HepG2 (cell line): ENCODE data around the gene ILKAP. TPM values are rescaled to one million over a fixed set of nuclear protein-coding genes. Genes with fewer than 3 reads are reported as not detected.

Experiments
- ATAC-seq: fragments of 200-7000 bp; cut with Tn5 transposase; 3 replicates; pipeline ENCODE4 v1.9.1; 2020; ENCODE audit warnings: mild to moderate bottlenecking, moderate library complexity
- BruUV-seq: library from RNA; stranded (reverse); fragments of 400-500 nt; replicated peaks from 2 replicates; lab custom pipeline; 2021; lab: Mats Ljungman, UMichigan
- CTCF ChIA-PET: fragments of 300-600 bp; formaldehyde crosslinking; extraction: SDS; loops from one replicate; lab custom pipeline; 2021; ENCODE audit warnings: low total read pairs, inconsistent platforms, low intra/inter-chr PET ratio; lab: Yijun Ruan, JAX
- POLR2A ChIA-PET: fragments of 350-600 bp; sonication (Branson Sonifier 250); formaldehyde crosslinking; loops from one replicate; lab custom pipeline; 2020; ENCODE audit warnings: antibody characterized with exemption, inconsistent platforms; lab: Yijun Ruan, JAX
- DNase-seq: peaks from one replicate; pipeline ENCODE4 v3.0.0-alpha.2; 2015; ENCODE audit warnings: low spot score
- FAIRE-seq: peaks from 3 replicates; lab custom pipeline; 2011; peaks lifted over from hg19 to GRCh38; lab: Jason Lieb, UNC
- H2AFZ ChIP-seq: one replicate; pipeline ENCODE4 v1.6.1; 2011; ENCODE audit warnings: low read length, inconsistent platforms
- H3K27ac ChIP-seq: fragments of 300-600 bp; 3 replicates; pipeline ENCODE4 v1.8.0; 2011; ENCODE audit warnings: mixed run types, mild to moderate bottlenecking, mixed read lengths, low read length, inconsistent platforms; ENCODE audit not compliant: insufficient read depth; ENCODE audit errors: extremely low read length
- H3K27me3 ChIP-seq, 2 experiments: fragments of 200-600 bp in 1 of 2; 2 replicates in 1 of 2; 3 replicates in 1 of 2; pipeline versions ENCODE4 v1.6.0 to v1.8.0; 2011; ENCODE audit warnings: low read length in 2 of 2, mild to moderate bottlenecking in 2 of 2, moderate library complexity in 2 of 2, inconsistent platforms in 1 of 2; ENCODE audit not compliant: insufficient read depth in 2 of 2, control insufficient read depth in 1 of 2
- H3K36me3 ChIP-seq, 2 experiments: fragments of 200-600 bp in 1 of 2; replicated peaks in 1 of 2; 2 replicates in 1 of 2; 3 replicates in 1 of 2; pipeline versions ENCODE4 v1.5.1 to v1.8.0; 2011; ENCODE audit warnings: low read length in 2 of 2, inconsistent platforms in 1 of 2; ENCODE audit not compliant: insufficient read depth in 2 of 2, control insufficient read depth in 1 of 2
- H3K4me1 ChIP-seq: 2 replicates; pipeline ENCODE4 v1.5.1; 2012; ENCODE audit warnings: low read length, inconsistent platforms; ENCODE audit not compliant: insufficient read depth
- H3K4me2 ChIP-seq: 2 replicates; pipeline ENCODE4 v1.6.0; 2011; ENCODE audit warnings: low read depth, low read length, inconsistent platforms
- H3K4me3 ChIP-seq, 3 experiments: fragments of 200-600 bp in 1 of 3; sonication (generic), shearing (Covaris generic) in 1 of 3; replicated peaks in 1 of 3; 2 replicates each; pipeline ENCODE4 v1.5.1; 2011 to 2016; ENCODE audit warnings: low read length in 3 of 3, inconsistent platforms in 2 of 3, low read depth in 2 of 3, mild to moderate bottlenecking in 2 of 3, control low read depth in 1 of 3, mixed read lengths in 1 of 3; ENCODE audit not compliant: insufficient read depth in 1 of 3
- H3K79me2 ChIP-seq: one replicate; pipeline ENCODE4 v1.6.1; 2011; ENCODE audit warnings: low read length, inconsistent platforms; ENCODE audit not compliant: insufficient read depth
- H3K9ac ChIP-seq: 2 replicates; pipeline ENCODE4 v1.6.0; 2011; ENCODE audit warnings: mild to moderate bottlenecking, low read depth, low read length, inconsistent platforms; ENCODE audit not compliant: insufficient read depth
- H3K9me3 ChIP-seq: 2 replicates; pipeline ENCODE4 v1.5.1; 2012; ENCODE audit warnings: mild to moderate bottlenecking, low read length
- H4K20me1 ChIP-seq: 2 replicates; pipeline ENCODE4 v1.6.0; 2011; ENCODE audit warnings: inconsistent platforms, mild to moderate bottlenecking, low read length, moderate library complexity; ENCODE audit not compliant: insufficient read depth
- CC2D1A ChIP-seq: sonication (generic); formaldehyde crosslinking; IDR thresholded peaks from 2 replicates; pipeline ENCODE4 v1.8.1; 2023; ENCODE audit warnings: mild to moderate bottlenecking, missing genetic modification reagents
- ZNF552 ChIP-seq: sonication (generic); formaldehyde crosslinking; IDR thresholded peaks from 2 replicates; pipeline ENCODE4 v1.9.0; 2022; ENCODE audit warnings: missing genetic modification reagents, mild to moderate bottlenecking, borderline replicate concordance
- WGBS: methylation state at CpG from one replicate; pipeline ENCODE4 v1.1.6; 2017; ENCODE audit warnings: low lambda C conversion rate; 5-methylcytosine and 5-hydroxymethylcytosine counted together
- in situ Hi-C: cut with HindIII; loops from 2 replicates; pipeline ENCODE4 v1.10.0; 2017; ENCODE audit warnings: low pct_unique_long_range_greater_than_20kb; ENCODE audit not compliant: extremely low pct_ligation_motif_present
- intact Hi-C: fragments of 100-400 bp; cut with micrococcal nuclease; formaldehyde crosslinking; loops from one replicate; pipeline ENCODE4 v1.10.0; 2022; ENCODE audit not compliant: unreplicated experiment
- polyA plus RNA-seq, 8 experiments: library from polyadenylated mRNA; depleted of rRNA in 3 of 8; stranded (reverse) in 7 of 8; unstranded in 1 of 8; fragments of >200 nt; fragmentation: Illumina TruSeq in 4 of 8; extraction: Trizol in 4 of 8; gene quantifications; 2 replicates each; pipeline versions ENCODE4 v1.2.1 to v1.2.3, GENCODE V29; 2011 to 2016; ENCODE audit warnings: low read depth in 4 of 8, missing spikeins in 1 of 8, mixed read lengths in 1 of 8; ENCODE audit not compliant: insufficient read depth in 1 of 8
- total RNA-seq, 5 experiments: library from RNA; depleted of rRNA; stranded (reverse); fragments of >200 nt; fragmentation: Illumina TruSeq; extraction: Trizol; gene quantifications; 2 replicates each; pipeline ENCODE4 v1.2.3, GENCODE V29; 2016; ENCODE audit warnings: low read depth in 1 of 5
- TF ChIP-seq, protein P1 (sequence below), 2 experiments: sonication (generic) in 1 of 2; formaldehyde crosslinking in 1 of 2; IDR thresholded peaks; 2 replicates each; pipeline versions ENCODE4 v1.4.0 to v1.6.1; 2016 to 2020; ENCODE audit warnings: borderline replicate concordance in 1 of 2, low read depth in 1 of 2, mild to moderate bottlenecking in 1 of 2, missing genetic modification reagents in 1 of 2
- TF ChIP-seq, protein P2 (sequence below): sonication (generic); formaldehyde crosslinking; IDR thresholded peaks from 2 replicates; pipeline ENCODE4 v1.4.0; 2020; ENCODE audit warnings: mild to moderate bottlenecking, missing genetic modification reagents

ILKAP gene
- total and polyA plus RNA-seq, 2 of the 13 experiments (the other 11 are each of a cell fraction or from before 2014, with no cell fraction given) = 29.6 to 33.1 TPM

DNA sequence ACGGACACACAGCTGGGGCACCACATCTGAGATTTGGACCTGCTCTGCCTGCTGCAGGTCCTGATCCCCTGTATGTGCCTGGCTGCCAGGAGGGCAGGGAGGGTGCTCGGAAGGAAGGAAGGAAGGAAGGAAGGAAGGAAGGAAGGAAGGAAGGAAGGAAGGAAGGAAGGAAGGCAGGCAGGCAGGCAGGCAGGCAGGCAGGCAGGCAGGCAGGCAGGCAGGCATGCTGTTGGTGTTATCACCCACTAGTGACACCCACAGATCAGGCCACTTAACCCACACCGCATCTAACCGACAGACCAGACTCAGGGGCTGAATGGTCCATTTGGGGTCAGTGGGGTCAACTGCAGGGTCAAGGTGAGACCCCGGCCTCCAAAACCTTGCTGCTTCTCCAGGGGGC, 59.2 kb downstream of the ILKAP start:
- in situ Hi-C loops = no loop called here
- Histone ChIP-seq H3K36me3 (no peaks in the 10 kb centered on the region), H4K20me1 (no peaks in the 10 kb centered on the region), H2AFZ (no peak overlapping the region), H3K9me3 (no peaks in the 10 kb centered on the region), H3K4me2 (no peak overlapping the region), H3K9ac (no peak overlapping the region), H3K79me2 (no peaks in the 10 kb centered on the region)
- ATAC-seq (no peak), FAIRE-seq (no peak)
- BruUV-seq = no TSS peak
- ChIA-PET CTCF (no interaction called here), POLR2A (no interaction called here)
- 27% methylated on average over 4 of the region's 5 CpGs for WGBS
- TF ChIP-seq, protein P1, sequence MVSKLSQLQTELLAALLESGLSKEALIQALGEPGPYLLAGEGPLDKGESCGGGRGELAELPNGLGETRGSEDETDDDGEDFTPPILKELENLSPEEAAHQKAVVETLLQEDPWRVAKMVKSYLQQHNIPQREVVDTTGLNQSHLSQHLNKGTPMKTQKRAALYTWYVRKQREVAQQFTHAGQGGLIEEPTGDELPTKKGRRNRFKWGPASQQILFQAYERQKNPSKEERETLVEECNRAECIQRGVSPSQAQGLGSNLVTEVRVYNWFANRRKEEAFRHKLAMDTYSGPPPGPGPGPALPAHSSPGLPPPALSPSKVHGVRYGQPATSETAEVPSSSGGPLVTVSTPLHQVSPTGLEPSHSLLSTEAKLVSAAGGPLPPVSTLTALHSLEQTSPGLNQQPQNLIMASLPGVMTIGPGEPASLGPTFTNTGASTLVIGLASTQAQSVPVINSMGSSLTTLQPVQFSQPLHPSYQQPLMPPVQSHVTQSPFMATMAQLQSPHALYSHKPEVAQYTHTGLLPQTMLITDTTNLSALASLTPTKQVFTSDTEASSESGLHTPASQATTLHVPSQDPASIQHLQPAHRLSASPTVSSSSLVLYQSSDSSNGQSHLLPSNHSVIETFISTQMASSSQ (IDR thresholded peaks at IDR 0.05; ENCODE audit: low read depth) = no peak
- TF ChIP-seq, protein P1 (CRISPR knock-in tag; IDR thresholded peaks at IDR 0.05; ENCODE audit: borderline replicate concordance) = no peak
- TF ChIP-seq ZNF552 (CRISPR knock-in tag) = no peak
- TF ChIP-seq, protein P2, sequence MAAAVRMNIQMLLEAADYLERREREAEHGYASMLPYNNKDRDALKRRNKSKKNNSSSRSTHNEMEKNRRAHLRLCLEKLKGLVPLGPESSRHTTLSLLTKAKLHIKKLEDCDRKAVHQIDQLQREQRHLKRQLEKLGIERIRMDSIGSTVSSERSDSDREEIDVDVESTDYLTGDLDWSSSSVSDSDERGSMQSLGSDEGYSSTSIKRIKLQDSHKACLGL = no peak
- TF ChIP-seq CC2D1A (CRISPR knock-in tag) = no peak
- TF ChIP-seq, all 625 proteins: peak for 0
- no peak overlapping the region for H3K4me3 ChIP-seq
- intact Hi-C loops = no loop called here
- H3K4me1 ChIP-seq = peaks cover 28% of the 10 kb centered on the region
- peaks cover 19 to 62% of the 10 kb centered on the region in 2 experiments for H3K27me3 ChIP-seq
- DNase-seq = no peak
- H3K27ac ChIP-seq = no peak overlapping the region
